NCI-H345 treated with DMSO at 0.1 percent for 48 hours (cell line): ENCODE data around the gene MAP3K4.
A peak's percentile ranks its signal among the peaks of the same experiment; 100 is the strongest.

Experiments
- DNase-seq: peaks from one replicate; lab custom pipeline; 2025; ENCODE audit not compliant: unreplicated experiment; lab: John Stamatoyannopoulos, UW

Gene MAP3K4

DNA sequence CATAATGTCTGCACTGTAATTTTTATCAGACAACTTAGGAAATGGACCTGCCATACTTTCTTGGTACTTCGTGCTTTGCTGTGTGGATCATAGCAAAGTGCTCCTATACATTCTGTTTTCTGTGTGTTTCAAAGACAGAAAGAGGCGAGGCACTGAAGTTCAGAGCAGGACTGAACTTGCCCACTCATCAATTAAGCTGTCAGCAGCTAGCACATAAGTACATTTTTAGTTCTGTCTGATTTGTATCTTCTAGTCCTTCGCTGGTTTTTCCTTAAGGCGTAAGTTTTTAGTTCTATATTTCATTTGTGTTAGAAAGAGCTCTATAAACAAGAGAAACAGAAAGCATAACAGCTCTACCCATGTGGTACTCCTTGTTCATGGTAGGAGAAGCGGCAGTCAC lies 42.1 kb downstream of the MAP3K4 start:
- no peak for DNase-seq

DNA sequence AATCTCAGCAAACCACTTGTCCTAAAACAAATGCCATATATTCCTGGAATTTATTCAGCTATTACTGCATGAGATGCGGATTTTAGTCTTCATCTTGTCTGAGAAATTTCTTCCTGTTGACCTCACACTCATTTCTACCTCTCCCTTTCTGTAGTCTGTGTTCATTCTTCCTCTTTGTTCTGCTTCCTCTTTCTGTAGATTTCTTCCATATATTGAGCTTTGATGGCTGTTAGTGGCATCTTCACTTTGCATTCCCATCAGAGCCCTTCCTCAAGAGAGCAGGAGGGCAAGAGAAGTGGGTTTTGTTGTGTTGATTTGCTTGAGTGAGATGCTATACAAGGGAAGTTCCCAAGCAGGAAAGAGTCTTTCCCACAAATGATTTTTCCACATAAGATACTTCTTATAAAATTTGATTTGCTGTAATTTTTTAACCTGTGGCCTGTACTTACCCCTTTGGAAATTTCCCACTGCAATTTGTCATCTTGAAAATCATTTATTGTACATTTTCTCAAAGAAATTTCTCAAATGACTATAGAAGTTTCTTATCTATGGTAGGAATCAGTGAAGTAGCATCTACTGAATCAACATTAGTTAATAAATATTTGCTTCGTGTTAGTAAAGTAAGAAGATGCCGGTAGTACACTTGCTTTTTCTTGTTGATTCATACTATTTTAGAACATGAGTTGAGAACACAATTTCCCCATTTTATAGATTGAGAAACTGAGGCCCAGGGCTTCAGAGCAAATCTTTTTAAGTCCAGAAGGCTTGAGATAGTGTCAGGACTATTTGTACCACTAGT lies 43.8 kb downstream of the MAP3K4 start:
- DNase-seq: no peak

DNA sequence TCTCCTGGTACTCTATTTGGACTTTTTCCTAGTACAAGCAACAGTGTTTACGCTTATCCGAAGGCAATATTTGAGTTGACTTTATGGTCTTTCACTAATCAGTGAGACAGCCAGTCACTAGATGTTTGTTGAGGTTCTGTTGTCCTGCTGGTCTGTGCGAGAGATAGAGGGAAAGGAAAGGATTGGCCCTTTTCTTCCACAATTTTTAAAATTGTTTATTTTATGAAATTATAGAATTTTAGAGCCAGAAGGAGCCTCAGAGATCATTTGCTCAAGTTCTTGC lies 44.4 kb downstream of the MAP3K4 start:
- no peak for DNase-seq

DNA sequence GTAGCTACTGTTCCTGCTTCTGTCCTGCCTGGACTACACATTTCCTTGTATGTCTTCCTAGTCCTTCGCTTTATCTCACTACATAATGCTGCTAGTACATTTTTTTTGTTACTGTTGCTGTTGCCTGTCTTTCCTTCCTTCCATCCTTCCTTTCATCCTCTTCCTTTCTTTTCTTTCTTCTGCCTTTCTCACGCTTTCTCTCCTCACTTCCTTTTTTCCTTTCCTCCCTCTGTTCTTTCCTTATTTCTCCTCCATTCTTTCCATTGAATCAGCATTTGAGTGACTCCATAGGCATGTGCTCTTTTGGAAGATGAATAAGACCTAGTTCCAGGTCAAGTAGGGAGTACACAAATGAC lies 46.3 kb downstream of the MAP3K4 start:
- DNase-seq: no peak

DNA sequence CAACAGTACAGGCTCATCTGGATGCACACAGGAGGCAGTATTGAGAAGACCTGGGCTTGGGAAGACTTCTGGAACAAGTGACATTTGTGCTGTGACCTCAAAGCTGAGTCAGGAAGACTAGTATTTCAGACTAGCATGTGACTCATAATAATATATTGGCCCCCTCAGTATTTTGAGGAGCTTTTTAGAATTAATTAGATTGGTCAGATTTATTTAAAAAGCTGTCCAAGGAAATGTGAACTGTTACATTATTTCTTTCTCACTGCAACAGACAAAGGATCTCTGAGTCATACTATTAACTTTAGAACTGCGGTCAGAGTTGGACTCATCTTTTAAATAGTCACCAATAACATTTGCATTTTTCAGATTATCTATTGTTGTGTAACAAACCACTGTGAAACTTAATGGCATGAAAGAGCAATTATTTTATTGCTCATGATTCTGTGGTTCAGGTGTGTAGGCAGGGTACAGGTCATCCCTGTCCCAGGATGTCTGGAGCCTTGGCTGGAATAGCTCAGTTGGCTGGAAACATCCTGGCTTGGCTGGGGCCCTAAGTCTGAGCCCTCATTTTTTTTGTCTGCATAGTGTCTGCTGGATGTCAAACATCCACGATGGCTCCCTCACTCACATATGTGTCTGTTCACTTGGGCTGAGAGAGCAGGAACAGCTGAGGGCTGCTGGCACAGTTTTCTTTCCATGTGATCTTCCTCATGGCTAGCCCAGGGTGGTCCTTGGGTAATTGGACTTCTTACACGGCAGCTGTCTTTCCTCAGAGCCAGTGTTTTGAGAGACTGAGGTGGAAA lies 46.9 kb downstream of the MAP3K4 start:
- DNase-seq: no peak

DNA sequence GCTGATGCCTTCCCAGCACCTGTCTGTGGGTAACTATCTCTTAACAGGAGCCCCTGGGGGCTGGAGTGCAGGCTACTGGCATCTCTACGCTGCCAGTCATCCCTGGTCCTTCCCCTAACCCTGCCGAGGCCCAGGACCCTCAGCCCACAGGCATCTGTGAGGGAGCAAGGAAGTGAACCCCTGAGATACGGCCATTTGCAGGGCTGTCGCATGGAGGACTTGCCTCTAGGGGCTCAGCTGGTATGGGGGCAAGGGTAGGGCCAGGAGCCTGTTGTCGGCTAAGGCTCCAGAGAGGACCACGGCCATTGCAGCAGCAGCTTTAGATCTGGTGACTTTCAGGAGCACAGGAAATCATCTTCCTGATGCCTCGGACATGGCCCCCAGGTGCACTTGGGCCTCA lies 49.7 kb downstream of the MAP3K4 start:
- DNase-seq: no peak

DNA sequence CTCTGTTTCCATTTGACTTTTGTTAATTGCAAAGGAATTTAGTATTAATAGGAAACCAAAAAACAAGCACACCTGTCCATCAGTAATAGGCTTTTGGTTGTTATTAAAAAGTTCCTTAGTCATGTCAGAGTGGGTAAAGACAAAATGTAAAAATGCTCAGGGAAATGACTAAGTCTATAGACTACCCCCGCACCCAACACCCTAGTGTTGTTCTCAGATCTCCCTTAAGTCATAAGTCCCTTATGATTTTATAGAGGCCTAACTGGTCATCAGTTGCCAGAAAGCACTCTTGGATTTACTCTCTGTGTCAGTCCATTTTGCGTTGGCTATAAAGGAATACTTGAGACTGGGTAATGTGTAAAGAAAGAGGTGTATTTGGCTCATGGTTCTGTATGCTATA lies 52.8 kb downstream of the MAP3K4 start:
- no peak for DNase-seq

DNA sequence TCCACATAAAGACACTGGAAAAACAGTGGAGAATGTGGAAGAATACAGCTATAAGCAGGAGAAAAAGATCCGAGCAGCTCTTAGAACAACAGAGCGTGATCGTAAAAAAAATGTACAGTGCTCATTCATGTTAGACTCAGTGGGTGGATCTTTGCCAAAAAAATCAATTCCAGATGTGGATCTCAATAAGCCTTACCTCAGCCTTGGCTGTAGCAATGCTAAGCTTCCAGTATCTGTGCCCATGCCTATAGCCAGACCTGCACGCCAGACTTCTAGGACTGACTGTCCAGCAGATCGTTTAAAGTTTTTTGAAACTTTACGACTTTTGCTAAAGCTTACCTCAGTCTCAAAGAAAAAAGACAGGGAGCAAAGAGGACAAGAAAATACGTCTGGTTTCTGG lies 57.1 kb downstream of the MAP3K4 start:
- DNase-seq: no peak

DNA sequence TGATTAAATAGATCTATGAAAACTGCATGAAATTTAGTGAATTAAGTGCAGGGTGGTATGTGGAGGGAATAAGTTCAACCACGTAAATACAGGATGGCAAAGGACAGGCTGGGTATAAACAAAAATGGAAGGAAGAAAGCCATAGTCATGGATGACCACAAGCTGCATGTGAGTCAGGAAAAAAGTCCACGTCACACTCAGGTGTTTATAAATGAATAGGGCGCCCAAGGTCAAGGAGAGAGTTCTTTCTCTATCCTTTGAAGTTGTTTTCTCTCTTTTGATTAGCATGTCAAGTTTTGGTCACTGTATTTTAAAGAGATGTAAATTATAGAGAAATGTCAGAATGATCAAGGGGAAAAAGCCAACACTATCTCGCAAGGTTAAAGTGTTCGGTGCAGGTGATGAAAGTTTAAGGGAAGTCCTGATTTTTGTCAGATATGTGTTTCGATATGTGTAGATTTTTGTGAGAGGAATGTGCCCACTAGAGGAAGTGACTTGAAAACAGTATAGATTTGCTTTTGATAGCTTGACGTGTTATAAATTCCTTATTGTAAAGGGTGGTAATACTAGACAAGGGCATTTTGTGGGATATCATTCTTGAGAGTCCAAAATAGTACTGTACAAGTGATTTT lies 58.7 kb downstream of the MAP3K4 start:
- no peak for DNase-seq

DNA sequence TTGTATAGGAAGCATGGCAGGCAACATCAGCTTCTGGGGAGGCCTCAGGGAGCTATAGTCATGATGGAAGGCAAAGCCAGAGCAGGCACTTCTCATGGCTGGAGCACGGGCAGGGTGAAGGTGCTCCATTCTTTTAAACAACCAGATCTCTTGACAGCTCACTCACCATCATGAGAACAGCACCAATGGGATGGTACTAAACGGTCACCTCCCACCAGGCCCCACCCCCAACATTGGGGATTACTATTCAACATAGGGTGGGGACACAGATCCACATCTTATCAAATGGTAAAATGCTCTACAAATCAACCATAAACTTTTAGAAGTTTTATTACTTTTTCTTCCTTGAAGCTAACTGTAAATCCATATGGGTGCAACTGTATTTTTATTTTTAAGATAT lies 61.5 kb downstream of the MAP3K4 start:
- no peak for DNase-seq

DNA sequence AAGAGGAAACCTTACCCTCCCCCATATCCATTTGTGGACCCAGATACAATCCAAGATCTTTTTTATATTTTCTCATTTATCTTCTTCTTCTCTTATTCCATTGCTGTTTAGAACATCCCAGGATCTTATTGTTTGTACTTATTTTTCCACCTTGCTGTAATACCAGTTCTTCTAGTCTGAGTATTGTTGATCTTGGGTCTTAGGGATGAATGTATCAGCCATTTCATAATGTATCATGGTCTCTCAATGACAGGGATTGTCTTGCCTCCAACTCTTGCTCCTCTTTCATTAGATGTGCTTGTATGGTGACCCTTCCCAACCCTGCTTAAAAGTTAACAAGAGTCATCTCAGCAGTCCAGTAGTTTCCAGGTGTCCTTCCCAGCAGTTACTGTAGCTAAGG lies 63.3 kb downstream of the MAP3K4 start:
- no peak for DNase-seq

DNA sequence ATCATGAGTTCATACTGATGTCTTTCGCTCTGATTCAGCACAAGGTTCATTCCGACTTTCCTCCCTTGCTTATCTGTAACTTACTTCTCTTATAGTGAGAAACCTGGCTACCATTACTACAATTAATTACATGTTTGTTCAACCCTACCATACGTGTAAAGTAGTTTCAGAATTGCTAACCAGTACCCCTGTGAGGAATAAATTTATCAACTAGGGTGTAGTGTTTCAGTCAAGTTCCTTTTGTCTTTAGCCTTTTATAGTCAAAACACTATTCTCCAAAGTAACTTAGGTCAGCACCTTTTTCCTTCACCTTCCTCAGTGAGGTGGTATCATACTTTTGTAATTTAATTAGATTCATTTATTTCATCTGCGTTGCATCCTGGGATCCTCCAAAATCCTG lies 64.9 kb downstream of the MAP3K4 start:
- DNase-seq: no peak

DNA sequence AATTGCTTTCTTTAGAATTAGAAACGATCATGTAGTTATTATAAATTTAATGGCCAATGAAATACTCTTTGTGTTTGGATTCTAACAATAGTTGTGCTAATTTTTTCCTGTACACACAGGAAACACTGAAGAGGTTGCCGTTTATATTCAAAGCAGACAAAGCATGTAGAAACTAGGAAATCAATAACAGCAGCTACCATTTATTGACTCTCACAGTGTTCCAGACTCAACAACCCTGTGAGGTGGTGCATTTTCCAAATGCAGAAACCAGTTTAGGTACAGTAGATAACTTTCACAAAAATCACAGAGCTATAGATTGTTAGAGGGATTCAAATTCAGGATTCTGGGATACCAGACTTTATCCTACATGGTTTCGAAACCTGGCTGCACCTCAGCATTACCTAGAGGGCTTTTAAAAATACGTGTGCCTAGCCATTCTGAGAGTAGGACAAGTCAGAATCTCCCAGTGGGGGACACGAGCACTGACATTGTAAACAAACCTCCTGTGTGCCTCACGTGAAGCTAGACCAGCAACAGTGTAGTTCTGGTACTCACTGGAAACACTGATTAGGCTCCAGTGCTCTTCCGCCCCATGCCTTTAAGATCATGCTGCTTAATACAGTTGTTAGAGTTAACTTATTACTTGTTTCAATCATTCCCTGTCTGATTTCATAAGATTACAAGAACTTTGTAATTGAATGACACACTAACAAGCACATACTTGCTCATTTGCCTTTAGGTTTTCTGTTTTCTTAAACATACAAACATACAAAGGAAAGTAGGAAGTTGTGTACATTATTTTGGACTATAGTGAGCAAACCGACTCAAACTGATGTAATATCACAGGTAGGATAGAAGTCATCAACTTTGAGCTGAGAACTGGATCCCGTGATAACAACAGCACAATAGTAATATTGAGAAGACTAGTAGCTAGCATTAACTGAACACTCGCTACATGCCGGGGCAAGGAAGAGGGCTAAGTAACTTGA lies 65.8 kb downstream of the MAP3K4 start:
- peak; percentile 69 for DNase-seq

DNA sequence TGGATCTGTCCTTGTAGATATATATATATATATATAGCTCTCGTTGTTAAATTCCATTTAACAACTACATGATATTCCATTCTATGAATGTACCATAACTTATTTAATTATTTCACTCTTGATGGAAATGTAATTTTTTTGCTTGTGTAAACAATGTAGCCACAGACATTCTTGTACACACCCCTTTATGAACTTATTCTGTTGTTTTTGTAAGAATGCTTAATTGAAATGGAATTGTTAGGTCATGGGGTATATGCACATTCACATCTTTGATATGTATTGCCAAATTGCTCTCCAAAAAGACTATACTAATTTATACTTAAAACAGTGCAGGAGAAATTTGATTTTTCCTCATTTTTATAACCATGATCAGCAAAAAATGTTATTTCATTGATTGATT lies 67.2 kb downstream of the MAP3K4 start:
- DNase-seq: no peak

DNA sequence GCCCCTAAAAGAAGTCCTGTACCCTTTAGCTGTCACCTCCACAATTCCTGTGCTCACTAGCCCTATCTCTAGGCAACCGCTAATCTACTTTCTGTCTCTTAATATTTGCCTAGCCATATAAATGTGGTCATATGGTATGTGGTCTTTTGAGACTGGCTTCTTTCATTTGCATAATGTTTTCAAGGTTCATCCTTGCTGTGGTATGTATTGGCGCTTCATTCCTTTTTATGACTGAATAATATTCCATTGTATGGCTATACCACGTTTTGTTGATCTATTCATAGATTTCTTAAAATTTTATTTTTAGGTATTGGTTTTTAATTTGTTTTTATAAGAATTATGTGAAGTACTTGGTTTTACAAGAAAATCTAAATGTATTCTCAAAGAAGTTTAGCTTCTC lies 70.0 kb downstream of the MAP3K4 start:
- DNase-seq: no peak

DNA sequence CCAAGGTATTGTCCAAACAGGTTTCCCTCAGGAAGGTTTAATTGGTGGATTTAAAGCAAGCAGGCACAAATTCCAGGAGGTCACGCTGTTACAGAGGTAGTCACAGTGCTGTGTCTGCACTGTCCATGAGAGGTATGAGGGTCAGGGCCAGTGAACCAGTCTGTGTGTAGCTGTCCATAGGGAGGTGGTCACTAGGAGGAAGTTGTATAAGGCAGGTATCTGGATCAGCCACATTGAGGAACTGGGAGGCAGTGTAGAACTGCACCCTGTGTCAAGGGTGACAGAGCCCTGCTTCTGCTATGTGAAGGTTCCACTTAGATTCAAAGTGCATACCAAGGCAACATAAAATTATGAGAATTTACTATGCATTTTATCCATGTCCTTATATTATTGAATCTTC lies 73.3 kb downstream of the MAP3K4 start:
- no peak for DNase-seq

DNA sequence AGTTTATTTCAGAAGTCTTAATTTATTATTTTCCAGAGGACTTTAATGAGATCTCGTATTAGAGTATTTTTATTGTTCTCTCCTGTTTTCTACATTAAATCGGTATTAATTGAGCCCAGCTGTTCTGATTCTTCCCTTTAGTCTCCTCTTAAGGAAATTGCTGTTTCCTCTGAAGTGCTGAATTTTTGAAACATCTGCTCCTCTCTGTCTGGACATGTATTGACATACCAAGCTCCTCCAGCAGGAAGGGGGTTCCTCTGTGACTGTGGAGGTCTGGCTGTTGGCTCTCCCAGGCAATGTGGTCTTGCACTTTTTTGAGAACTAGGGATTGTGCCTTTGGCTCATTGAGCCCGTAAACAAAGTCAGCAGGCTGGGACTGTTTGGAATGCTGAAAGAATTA lies 74.9 kb downstream of the MAP3K4 start:
- no peak for DNase-seq

DNA sequence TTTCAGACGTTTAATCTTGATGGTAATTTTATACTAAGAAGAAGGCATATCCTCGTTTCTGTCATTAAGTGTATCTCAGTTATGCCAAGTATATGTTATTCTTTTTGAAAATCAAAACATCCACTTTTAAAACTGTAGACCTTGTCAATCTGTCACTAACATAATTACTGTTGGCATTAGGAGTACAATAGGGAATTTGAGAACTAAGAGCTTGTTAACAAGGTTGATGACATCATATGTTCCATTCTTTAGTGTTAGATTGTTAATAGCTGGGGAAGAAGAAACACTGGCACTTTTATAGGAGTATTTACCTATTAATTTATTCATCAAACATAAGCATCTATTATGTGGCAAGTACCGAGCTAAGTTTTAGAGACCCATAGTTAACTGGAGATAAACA lies 76.2 kb downstream of the MAP3K4 start:
- DNase-seq: no peak

DNA sequence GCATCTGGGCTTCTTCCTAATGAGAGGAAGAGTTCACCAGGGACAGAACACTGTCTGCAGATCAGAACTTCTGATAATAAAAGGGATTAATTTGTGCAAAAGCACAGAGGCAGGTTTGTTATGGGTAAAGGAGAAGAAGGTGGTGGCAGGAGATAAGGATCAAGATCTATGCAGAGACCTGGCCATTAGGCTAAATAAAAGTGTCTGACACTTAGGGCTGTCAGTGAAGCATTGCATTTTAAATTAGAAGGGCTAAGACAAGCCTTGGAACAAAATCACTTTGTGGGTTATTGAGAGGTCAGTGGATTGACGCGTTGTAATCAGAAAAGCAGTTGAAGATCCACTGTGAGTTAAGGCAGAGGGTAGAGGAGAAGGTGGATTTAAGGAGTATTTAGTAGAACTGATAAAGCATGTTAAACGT lies 76.8 kb downstream of the MAP3K4 start:
- DNase-seq: no peak

DNA sequence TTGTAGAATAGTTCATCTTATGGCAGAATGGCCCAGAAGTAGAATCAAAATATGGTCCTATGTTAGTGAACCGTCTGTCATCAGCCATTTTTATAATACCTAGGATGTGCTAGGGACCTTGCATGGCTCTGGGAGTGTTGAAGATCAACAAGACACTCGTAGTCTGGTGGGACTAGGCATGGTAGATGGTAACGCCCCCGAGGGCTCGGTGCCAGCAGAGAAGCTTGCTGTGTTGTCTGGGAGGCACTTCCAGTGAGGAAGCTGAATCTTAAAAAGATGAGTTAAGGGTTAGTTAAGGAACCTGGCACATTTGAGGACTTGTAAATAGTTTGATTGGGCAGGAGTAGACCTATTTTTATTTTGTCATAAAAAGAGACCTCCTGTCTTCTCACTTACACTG lies 82.4 kb downstream of the MAP3K4 start:
- DNase-seq: no peak

DNA sequence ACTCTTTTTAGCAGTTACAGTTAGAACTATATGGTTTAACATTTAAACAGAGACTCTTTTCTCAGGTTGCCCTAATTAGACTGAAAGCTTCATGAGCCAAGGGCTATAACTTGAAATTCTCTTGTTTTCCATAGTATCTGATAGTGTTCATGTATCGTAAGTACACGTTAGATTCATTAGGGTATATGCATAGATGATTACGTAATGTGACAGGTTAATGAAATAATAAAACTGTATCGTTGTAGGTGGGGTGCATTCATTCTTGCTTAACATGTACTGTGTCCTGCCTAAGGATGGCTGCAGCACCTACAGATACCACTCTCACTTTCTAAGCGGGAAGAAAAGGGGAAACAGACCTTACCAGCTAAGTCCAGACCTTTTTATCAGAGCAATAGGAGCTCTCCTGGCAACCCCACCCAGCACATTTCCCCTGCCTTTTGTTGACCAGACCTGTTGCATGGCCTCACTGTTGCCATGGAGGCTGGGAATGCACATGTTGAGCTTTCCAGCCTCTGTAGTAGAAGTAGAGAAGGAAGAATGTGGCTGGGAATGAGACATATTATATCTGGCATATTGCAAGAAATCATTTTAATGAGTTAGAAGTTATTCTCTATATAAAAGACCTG lies 83.0 kb downstream of the MAP3K4 start:
- DNase-seq: no peak
